Tongue (tissue), 2 donors: ENCODE results near the gene RPL12. TPM values are rescaled to one million over a fixed set of nuclear protein-coding genes. Genes with fewer than 3 reads are reported as not detected.

ENCODE experiments used
- DNase-seq: peaks from one replicate; pipeline ENCODE4 v3.0.0-alpha.2; 2015
- total RNA-seq: library from RNA; depleted of rRNA; stranded (reverse); fragments of >200 nt; gene quantifications from one replicate; pipeline ENCODE4 v1.2.3, GENCODE V29; 2014

RPL12 gene
- total RNA-seq: 875 TPM

DNA sequence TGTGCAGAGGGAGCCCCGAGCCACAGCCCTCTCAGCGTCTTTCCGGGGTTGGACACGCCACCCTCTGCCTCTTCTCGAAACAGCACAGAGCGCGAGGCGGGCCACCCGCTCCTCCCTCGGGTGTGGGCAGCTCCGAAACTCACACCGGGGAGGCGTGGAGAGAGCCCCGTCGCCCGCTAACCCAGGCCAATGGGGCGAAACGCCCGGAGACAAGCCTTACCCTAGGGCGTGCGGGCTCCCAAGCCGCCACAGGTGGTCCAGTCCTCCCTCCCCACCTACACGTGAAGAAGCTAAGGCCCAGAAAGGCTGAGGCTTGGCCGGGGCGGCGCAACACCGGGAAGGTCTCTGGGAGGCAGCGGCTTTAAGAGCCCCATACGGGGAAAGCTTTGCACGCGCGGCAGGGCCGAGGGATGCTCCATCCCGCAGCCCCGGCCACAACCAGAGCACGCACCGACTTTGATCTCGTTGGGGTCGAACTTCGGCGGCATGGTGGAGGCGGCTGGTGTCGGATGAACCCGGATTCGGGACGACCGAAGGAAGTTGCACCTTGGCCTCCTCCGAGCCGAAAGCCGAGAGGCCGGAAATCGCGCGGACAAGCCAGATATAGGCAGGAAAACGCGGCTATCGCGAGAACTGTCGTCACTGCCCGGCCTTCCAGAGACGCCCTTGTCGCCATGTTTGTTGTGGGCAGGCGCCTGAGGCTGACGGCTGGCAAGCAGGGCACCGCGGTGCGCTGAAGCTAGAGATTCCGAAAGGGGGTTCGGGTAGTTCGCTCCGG, at the start of gene RPL12, which contains the start of gene LRSAM1:
Gene RPL12, minus strand, starts transcription at position 577 of the 778 bp plus-strand sequence. Its CDS starts 89 bp downstream, at position 488.
Gene LRSAM1, plus strand, starts transcription at position 681 of the 778 bp plus-strand sequence. CDS start 3,018 bp downstream, outside the sequence.
- peak; percentile 99 for DNase-seq

DNA sequence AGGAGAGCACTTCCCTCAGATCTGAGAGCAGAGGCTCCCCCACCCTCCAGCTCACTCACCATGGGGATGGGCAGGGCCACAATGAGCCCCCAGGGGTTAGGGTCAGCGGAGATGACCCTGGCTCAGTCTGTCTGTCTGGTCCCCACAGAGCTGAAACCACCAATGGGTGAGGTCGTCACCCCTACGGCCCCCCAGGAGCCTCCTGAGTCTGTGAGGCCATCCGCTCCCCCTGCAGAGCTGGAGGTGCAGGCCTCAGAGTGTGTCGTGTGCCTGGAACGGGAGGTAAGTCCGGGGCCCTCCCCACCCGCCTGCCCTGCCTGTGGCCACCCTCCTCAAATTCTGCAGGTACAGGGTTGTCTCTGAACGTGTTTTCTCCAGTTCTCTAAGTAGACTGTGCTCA, 49.7 kb upstream of the RPL12 start:
- DNase-seq: no peak

DNA sequence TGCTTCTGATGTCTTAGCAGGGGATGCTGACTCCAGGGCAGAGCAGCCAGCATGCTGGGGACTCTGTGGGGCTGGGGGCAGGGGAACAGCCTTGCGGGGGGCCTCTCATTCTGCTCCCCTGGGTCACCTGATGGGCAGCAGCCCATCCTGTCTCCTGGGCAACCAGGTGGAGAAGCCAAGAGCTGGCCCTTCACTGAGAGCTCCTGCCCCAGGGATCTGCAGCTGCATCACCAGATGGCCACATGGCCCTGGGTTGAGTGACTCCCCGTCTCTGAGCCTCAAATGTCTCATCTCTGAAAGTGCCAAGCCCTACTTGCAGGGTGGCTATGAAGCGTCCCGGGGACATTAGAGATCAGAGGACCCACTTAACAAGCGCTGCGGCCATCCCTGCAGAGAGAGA, 49.2 kb upstream of the RPL12 start:
- no peak for DNase-seq

DNA sequence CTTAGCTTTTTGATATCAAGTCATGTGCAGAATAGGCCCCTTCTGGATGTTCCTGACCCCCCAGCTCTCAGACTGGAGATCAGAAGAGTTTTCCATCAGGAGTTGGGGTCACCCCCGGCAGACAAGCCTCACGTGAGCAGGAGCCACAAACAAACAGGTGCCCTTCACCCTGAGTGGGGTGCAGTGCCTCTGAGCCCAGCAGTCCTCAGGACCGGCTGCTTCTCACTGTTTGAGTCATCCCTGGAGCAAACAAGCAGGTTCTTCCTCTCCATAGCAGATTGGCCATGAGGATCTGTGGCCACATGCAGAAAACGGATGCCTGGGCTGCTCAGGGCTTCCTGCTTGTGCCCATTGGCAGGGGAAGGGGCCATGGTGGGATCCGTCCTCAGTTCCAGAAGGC, 47.1 kb upstream of the RPL12 start:
- DNase-seq: no peak

- DNase-seq: no peak
These were observed 46.6 kb upstream of the RPL12 start for GRCh38 chr9:127497656-127498290.

GRCh38 chr9:127496974-127497373, 45.8 kb upstream of the RPL12 start:
- no peak for DNase-seq

DNA sequence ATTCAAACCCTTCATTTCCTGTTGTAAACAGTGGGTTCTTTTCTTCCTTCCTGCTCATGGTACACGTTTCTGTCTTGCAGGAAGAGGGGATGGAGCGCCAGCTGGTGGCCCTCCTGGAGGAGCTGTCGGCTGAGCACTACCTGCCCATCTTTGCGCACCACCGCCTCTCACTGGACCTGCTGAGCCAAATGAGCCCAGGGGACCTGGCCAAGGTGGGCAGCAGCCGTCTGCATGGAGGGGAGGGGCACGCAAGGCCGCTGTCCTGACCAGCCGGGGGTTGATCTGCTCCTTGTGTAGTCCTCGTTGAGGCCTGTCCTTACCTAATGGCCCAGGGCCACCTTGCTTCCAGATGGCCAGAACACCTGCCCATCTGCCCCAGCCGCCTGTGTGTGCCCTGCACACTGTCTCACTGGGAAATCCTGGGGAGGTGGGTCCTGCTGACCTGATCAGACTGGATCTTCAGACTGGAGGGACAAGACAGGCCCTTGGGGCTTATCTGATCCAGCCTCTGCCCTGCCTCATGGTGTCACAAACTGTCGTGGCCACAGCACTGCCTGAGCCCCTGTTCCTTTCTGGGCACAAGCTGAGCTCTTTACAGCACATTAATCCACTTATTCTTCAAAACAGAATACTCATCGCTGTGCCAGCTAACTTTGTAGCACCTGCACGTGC, 44.8 kb upstream of the RPL12 start:
- no peak for DNase-seq

GRCh38 chr9:127494304-127494702, 43.1 kb upstream of the RPL12 start:
- DNase-seq: no peak

DNA sequence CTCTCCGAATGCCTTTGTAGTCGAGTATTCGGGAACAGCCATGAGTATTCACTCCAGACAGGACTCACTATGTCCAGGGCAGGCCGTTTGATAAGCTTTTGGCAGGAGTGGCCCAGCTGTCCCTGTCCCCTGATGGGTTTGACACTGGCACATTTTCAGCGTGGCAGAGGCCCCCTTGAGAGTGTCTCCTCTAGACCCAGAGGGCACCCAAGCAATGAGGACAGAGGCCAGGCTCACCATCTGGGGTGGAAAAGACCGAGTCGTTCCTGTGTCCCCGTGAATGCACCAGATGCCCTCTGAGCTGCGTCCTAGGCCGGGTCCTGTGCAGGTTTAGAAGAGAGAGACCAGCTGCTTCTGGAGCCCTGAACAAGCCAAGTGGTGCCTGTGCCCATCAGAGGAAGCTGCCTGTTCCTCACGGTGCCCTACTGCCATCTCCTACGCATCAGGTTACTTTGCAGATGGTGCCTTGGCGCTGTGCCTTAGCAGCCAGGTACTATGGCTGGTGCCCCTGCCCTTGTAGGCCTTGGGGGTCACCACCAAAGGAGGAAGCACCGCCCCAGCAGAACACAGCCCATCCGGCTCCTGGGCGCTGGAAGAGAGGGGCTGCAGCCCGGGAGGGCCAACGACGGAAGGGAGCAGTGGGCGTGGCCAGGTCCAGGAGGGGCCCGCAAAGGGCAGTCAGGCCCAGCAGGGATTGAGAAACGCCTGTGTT, 42.5 kb upstream of the RPL12 start:
- DNase-seq: peak; percentile 16

DNA sequence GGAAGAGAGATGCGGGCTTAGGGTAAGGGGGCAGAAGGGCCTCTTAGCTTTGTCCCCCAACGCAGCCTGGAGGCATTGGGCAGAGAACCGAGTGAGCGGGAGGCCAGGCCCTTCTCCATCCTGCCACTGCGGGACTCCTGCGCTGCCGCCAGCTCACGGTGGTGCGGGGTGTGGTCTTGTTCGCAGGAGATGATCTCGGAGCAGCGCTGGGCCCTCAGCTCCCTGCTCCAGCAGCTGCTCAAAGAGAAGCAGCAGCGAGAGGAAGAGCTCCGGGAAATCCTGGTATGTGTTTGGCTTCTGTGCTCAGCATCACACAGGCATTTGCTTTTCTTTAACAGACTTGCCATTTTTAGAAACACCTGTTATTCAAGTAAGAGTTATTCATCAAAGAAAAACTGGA, 41.4 kb upstream of the RPL12 start:
- peak; percentile 43 for DNase-seq

DNA sequence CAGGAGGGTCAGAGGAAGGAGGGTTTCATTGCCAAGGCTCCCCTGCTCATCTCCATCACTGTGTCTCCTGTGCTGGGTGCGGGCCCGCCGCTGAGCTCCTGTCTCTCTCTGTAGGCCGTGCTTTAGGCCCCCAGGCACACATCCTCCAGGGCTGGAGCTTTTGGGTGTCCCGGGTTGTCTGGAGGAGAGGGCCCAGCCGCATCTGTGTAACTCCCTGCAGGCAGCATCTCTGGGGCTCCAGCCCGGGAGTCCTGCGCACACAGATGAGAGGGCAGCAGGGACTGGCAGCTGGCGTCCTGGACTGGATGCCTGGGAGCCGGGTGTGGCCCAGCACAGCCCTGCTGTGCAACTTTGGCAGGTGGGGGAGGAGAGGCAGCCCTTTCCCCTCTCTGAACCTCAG, 40.3 kb upstream of the RPL12 start:
- DNase-seq: peak; percentile 62

GRCh38 chr9:127490535-127491230, 39.5 kb upstream of the RPL12 start:
- no peak for DNase-seq

DNA sequence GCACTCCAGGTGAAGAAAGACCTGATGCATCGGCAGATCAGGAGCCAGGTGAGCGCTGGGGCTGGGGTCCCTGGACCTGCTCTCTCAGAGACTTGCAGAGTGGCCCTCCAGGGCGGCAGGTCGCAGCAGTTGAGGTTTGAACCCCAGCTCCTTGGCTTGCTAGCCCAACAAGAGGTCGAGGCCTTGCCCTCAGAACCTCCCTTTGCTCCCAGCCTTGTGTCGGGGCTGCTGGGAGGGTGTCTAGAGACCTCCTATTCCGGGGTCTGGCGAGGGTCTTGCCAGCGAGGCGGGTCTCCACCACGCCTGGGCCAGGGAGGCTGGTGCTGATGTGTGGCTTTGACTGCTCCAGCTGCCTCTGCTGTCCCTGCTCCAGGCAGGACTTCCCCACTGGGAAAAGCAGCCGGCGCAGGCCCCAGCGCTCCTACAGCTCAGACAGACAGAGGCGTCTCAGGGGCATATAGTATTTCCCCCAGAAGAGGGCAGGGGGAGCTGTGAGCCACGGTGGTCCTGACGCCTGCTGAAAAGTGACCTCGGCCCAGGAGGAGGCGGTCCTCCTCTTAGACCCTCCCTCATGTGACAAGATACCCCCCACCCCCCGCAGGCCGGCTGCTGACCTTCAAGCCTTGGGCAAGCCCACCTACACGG, 38.4 kb upstream of the RPL12 start:
- DNase-seq: peak; percentile 35

GRCh38 chr9:127488946-127489345, 37.7 kb upstream of the RPL12 start:
- no peak for DNase-seq

- no peak for DNase-seq
These were observed 34.8 kb upstream of the RPL12 start for GRCh38 chr9:127485995-127486394.

GRCh38 chr9:127482662-127483061, 31.5 kb upstream of the RPL12 start:
- no peak for DNase-seq

DNA sequence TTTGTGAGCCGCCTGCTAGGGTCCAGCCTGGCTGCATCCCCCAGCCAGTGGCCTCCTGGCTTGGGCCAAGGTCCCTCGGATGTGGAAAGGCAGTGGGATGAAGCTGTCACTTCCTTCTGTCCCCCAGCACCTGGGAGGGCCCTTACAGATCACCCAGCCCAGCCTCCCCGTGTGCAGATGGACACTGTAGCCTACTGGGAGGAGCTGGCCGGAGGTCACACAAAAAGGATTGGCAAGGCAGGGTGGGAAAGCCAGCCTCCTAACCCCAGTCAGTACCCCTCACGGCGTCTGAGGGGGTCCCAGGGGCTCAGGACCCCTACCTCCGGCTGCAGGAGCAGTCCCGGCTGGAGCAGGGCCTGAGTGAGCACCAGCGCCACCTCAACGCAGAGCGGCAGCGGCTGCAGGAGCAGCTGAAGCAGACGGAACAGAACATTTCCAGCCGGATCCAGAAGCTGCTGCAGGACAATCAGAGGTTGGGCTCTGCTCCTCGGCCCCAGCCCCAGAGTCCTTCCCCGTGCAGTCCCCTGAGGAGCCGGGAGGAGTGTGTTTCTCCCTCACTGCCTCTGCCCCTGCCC, 28.4 kb upstream of the RPL12 start:
- no peak for DNase-seq

DNA sequence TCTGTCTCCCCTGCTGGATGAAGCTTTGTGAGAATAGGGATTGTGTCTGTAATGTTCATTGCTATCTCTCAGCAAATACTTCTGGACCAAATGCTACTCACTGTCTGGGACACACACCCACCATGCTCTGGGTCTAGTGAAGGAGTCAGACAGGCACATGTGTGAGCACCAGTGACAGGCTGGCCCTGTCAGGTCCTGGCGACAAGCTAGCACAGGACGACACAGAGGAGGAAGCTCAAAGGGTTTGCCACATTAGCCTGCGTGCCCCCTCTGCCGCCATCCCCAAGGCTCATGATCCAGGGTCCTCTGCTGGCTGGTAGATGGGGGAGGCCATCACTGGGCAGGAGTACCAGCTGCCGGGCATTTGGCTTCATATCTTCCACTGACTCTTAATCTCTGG, 23.4 kb upstream of the RPL12 start:
- no peak for DNase-seq

GRCh38 chr9:127473932-127474331, 22.7 kb upstream of the RPL12 start:
- no peak for DNase-seq

GRCh38 chr9:127473501-127473900, 22.3 kb upstream of the RPL12 start:
- DNase-seq: no peak

DNA sequence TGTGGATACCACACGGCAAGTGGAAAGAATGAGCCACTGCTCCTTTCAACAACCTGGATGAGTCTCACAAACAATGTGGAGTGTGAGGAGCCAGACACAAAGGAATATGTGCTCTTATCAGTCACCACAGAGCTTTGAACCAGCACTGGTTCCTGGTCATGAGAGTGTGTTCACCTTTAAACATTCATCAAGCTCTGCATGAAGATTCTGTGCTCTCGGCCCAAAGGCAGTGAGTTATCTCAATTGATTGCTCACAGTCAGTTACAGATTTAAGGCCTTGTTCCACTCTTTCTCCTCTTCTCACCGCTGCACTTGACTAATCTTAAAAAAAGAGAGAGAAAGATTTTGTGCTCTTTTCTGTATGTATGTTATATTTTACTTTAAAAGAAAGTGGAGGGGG, 19.5 kb upstream of the RPL12 start:
- DNase-seq: no peak
